Fibroblast of villous mesenchyme (primary cell): ENCODE data around the gene CREBBP. TPM values are rescaled to one million over a fixed set of nuclear protein-coding genes. Genes with fewer than 3 reads are reported as not detected.

Source experiments
- DNase-seq: peaks from one replicate; pipeline ENCODE4 v3.0.0-alpha.2; 2010; ENCODE audit warnings: low read depth
- H3K4me3 ChIP-seq: 2 replicates; pipeline ENCODE4 v1.5.1; 2011; ENCODE audit warnings: low read depth, mild to moderate bottlenecking, low read length
- total RNA-seq: library from RNA; depleted of rRNA; stranded (reverse); fragments of >200 nt; gene quantifications from 2 replicates; pipeline ENCODE4 v1.2.3, GENCODE V29; 2012
- TF ChIP-seq, protein P1 (sequence below): IDR thresholded peaks from 2 replicates; pipeline ENCODE4 v1.5.1; 2012; ENCODE audit warnings: low read depth, mild to moderate bottlenecking, low read length; ENCODE audit not compliant: insufficient read depth

The CREBBP gene
- total RNA-seq, 1 donor: 32.0 TPM

- TF ChIP-seq, protein P1, sequence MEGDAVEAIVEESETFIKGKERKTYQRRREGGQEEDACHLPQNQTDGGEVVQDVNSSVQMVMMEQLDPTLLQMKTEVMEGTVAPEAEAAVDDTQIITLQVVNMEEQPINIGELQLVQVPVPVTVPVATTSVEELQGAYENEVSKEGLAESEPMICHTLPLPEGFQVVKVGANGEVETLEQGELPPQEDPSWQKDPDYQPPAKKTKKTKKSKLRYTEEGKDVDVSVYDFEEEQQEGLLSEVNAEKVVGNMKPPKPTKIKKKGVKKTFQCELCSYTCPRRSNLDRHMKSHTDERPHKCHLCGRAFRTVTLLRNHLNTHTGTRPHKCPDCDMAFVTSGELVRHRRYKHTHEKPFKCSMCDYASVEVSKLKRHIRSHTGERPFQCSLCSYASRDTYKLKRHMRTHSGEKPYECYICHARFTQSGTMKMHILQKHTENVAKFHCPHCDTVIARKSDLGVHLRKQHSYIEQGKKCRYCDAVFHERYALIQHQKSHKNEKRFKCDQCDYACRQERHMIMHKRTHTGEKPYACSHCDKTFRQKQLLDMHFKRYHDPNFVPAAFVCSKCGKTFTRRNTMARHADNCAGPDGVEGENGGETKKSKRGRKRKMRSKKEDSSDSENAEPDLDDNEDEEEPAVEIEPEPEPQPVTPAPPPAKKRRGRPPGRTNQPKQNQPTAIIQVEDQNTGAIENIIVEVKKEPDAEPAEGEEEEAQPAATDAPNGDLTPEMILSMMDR: no peak
- no peak for DNase-seq
- H3K4me3 ChIP-seq: no peak overlapping the region
These were observed 110.6 kb downstream of the CREBBP start for GRCh38 chr16:3769942-3770341.

- DNase-seq: no peak
- TF ChIP-seq, protein P1: no peak
- no peak overlapping the region for H3K4me3 ChIP-seq
These were observed 111.5 kb downstream of the CREBBP start for GRCh38 chr16:3769013-3769412.

- DNase-seq: no peak
- H3K4me3 ChIP-seq: no peak overlapping the region
- TF ChIP-seq, protein P1: no peak
These were observed 113.1 kb downstream of the CREBBP start for GRCh38 chr16:3767333-3767986.

GRCh38 chr16:3766177-3766576, 114.3 kb downstream of the CREBBP start:
- TF ChIP-seq, protein P1: no peak
- no peak for DNase-seq
- H3K4me3 ChIP-seq: no peak overlapping the region

DNA sequence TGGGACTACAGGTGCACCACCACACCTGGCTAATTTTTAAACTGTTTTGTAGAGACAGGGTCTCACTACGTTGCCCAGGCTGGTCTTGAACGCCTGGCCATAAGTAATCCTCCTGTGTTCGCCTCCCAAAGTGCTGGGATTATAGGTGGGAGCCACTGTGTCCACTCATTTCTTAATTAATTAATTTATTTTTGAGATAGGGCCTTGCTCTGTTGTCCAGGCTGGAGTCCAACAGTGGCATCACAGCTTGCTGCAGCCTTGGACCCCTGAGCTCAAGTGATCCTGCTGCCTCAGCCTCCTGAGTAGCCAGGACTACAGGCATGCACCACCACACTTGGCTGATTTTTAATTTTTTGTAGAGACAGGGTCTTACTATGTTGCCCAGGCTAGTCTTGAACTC, 116.1 kb downstream of the CREBBP start:
- TF ChIP-seq, protein P1: no peak
- DNase-seq: no peak
- H3K4me3 ChIP-seq: no peak overlapping the region

GRCh38 chr16:3762107-3762750, 118.3 kb downstream of the CREBBP start:
- no peak for DNase-seq
- TF ChIP-seq, protein P1: no peak
- H3K4me3 ChIP-seq: no peak overlapping the region
